Esophagus muscularis mucosa (tissue), 3 donors: ENCODE measurements around the gene PEX5L.

Source experiments
- POLR2A ChIP-seq: fragments of 450-650 bp; IDR thresholded peaks from one replicate; pipeline ENCODE4 v1.6.1; 2017; ENCODE audit warnings: antibody characterized with exemption, moderate library complexity, mild to moderate bottlenecking, low read depth
- TF ChIP-seq, protein P1 (sequence below), 3 experiments: fragments of 200-600 bp in 2 of 3; fragments of 450-650 bp in 1 of 3; sonication (generic) in 2 of 3; IDR thresholded peaks; one replicate each; pipeline ENCODE4 v1.5.1; 2017 to 2019; ENCODE audit warnings: antibody characterized with exemption in 3 of 3, mild to moderate bottlenecking in 2 of 3, moderate library complexity in 1 of 3

DNA sequence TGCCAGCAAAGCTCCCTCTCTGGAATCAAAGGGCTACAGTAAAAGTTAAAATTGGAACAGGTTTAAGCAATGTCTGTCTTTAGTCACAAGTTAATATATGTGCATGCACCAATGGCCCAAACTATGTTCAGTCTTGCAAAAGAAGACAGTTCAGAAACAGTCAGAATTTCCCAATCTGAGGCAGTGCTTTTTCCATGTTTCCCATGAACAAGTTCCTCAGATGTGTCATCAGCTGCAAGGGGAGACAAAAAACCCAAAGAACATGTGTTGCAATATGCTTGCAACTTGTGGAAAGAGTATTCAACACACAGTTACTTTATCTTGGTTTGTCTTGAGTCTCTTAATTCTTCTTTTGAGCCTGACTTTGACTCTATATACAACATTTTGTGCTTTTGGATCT lies 235.5 kb downstream of the PEX5L start:
- no peak for TF ChIP-seq POLR2A
- TF ChIP-seq, protein P1, sequence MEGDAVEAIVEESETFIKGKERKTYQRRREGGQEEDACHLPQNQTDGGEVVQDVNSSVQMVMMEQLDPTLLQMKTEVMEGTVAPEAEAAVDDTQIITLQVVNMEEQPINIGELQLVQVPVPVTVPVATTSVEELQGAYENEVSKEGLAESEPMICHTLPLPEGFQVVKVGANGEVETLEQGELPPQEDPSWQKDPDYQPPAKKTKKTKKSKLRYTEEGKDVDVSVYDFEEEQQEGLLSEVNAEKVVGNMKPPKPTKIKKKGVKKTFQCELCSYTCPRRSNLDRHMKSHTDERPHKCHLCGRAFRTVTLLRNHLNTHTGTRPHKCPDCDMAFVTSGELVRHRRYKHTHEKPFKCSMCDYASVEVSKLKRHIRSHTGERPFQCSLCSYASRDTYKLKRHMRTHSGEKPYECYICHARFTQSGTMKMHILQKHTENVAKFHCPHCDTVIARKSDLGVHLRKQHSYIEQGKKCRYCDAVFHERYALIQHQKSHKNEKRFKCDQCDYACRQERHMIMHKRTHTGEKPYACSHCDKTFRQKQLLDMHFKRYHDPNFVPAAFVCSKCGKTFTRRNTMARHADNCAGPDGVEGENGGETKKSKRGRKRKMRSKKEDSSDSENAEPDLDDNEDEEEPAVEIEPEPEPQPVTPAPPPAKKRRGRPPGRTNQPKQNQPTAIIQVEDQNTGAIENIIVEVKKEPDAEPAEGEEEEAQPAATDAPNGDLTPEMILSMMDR (IDR thresholded peaks at IDR 0.05), result no peak
